Activated CD8-positive, alpha-beta memory T cell treated with anti-CD3 and anti-CD28 coated beads for 48 hours (primary cell): ENCODE results near the gene NECAB3.

Experiments used
- DNase-seq, 3 experiments: peaks; one replicate each; pipeline ENCODE4 v3.0.0-alpha.2; 2020; ENCODE audit warnings: low read depth in 2 of 3, low spot score in 2 of 3

Gene NECAB3

GRCh38 chr20:33679758-33680485 lies 5.7 kb upstream of the NECAB3 start:
- no peak for DNase-seq

- no peak for DNase-seq
Observed at GRCh38 chr20:33677991-33678702, 3.9 kb upstream of the NECAB3 start.

GRCh38 chr20:33676652-33677645 lies 2.7 kb upstream of the NECAB3 start:
- DNase-seq = no peak

- no peak for DNase-seq
Observed at GRCh38 chr20:33676121-33676520, 1.9 kb upstream of the NECAB3 start.

GRCh38 chr20:33675136-33675959 lies 1.1 kb upstream of the NECAB3 start:
- no peak for DNase-seq

GRCh38 chr20:33673410-33674293 lies 576 bp downstream of the NECAB3 start:
- DNase-seq = no peak

GRCh38 chr20:33673114-33673409 lies 1.2 kb downstream of the NECAB3 start:
- DNase-seq = no peak

GRCh38 chr20:33672426-33673113 lies 1.7 kb downstream of the NECAB3 start:
- no peak for DNase-seq

- DNase-seq = no peak
Observed at GRCh38 chr20:33671573-33672288, 2.5 kb downstream of the NECAB3 start.

- DNase-seq = no peak
Observed at GRCh38 chr20:33670715-33671499, 3.3 kb downstream of the NECAB3 start.

- no peak for DNase-seq
Observed at GRCh38 chr20:33669873-33670640, 4.2 kb downstream of the NECAB3 start.

- DNase-seq = no peak
Observed at GRCh38 chr20:33669224-33669623, 5.0 kb downstream of the NECAB3 start.

- no peak for DNase-seq
Observed at GRCh38 chr20:33668466-33669155, 5.6 kb downstream of the NECAB3 start.

GRCh38 chr20:33667676-33668465 lies 6.4 kb downstream of the NECAB3 start:
- DNase-seq = peak in 2 of 3 experiments; percentile 64 to 65

- DNase-seq = peak in 1 of 3 experiments; percentile 34
Observed at GRCh38 chr20:33667245-33667675, 7.0 kb downstream of the NECAB3 start.
